CD4-positive, alpha-beta memory T cell (primary cell): Measurements from ENCODE around the gene PRSS1. TPM values are rescaled to one million over a fixed set of nuclear protein-coding genes. Genes with fewer than 3 reads are reported as not detected.

Experiments
- CTCF ChIA-PET: fragments of 350-600 bp; sonication (Branson Sonifier 250); formaldehyde crosslinking; loops from one replicate; lab custom pipeline; 2021; ENCODE audit warnings: inconsistent platforms; ENCODE audit not compliant: partially characterized antibody; lab: Charles Lee
- POLR2A ChIA-PET: fragments of 350-600 bp; sonication (Branson Sonifier 250); formaldehyde crosslinking; loops from one replicate; lab custom pipeline; 2021; ENCODE audit not compliant: partially characterized antibody; lab: Charles Lee
- DNase-seq, 5 donors: peaks; one replicate each; pipeline versions ENCODE4 v3.0.0 to v3.0.0-alpha.2; 2020 to 2022; ENCODE audit warnings: mixed read lengths in 1 of 5
- H3K27ac ChIP-seq: one replicate; pipeline ENCODE4 v1.7.0; 2013; ENCODE audit warnings: low read depth, low read length
- H3K27me3 ChIP-seq: 2 replicates; pipeline ENCODE4 v1.7.0; 2013; ENCODE audit warnings: mild to moderate bottlenecking, low read length, moderate library complexity; ENCODE audit not compliant: insufficient read depth
- H3K36me3 ChIP-seq: 2 replicates; pipeline ENCODE4 v1.7.0; 2013; ENCODE audit warnings: mild to moderate bottlenecking, low read length, moderate library complexity; ENCODE audit not compliant: insufficient read depth
- H3K4me1 ChIP-seq: 2 replicates; pipeline ENCODE4 v1.7.0; 2013; ENCODE audit warnings: mild to moderate bottlenecking, low read length, moderate library complexity; ENCODE audit not compliant: insufficient read depth
- H3K4me3 ChIP-seq, 2 donors: one replicate each; pipeline ENCODE4 v1.7.0; 2013; ENCODE audit warnings: low read length in 2 of 2, mild to moderate bottlenecking in 1 of 2
- H3K9me3 ChIP-seq, 2 donors: one replicate each; pipeline ENCODE4 v1.7.0; 2013; ENCODE audit warnings: low read length in 2 of 2, control low read depth in 1 of 2; ENCODE audit not compliant: control insufficient read depth in 1 of 2
- H3K27ac Mint-ChIP-seq, 7 donors: one replicate each; pipeline ENCODE4 v1.8.0; 2020 to 2021; ENCODE audit warnings: mixed read lengths in 7 of 7, mild to moderate bottlenecking in 6 of 7, inconsistent platforms in 3 of 7, moderate library complexity in 3 of 7
- H3K27me3 Mint-ChIP-seq, 2 donors: one replicate each; pipeline ENCODE4 v1.8.0; 2020 to 2021; ENCODE audit warnings: mixed read lengths in 2 of 2
- H3K36me3 Mint-ChIP-seq, 2 donors: one replicate each; pipeline ENCODE4 v1.8.0; 2020 to 2021; ENCODE audit warnings: mixed read lengths in 2 of 2, inconsistent platforms in 1 of 2, mild to moderate bottlenecking in 1 of 2
- H3K4me1 Mint-ChIP-seq, 4 donors: one replicate each; pipeline ENCODE4 v1.8.0; 2020 to 2021; ENCODE audit warnings: mixed read lengths in 4 of 4, mild to moderate bottlenecking in 1 of 4
- H3K4me3 Mint-ChIP-seq, 8 donors: one replicate each; pipeline ENCODE4 v1.8.0; 2020 to 2021; ENCODE audit warnings: mixed read lengths in 8 of 8, mild to moderate bottlenecking in 7 of 8, moderate library complexity in 6 of 8, inconsistent platforms in 3 of 8
- H3K9me3 Mint-ChIP-seq, 8 donors: one replicate each; pipeline ENCODE4 v1.8.0; 2020 to 2021; ENCODE audit warnings: mixed read lengths in 8 of 8, mild to moderate bottlenecking in 5 of 8, inconsistent platforms in 3 of 8, moderate library complexity in 1 of 8
- intact Hi-C: fragments of 100-400 bp; cut with micrococcal nuclease; formaldehyde crosslinking; loops from one replicate; pipeline ENCODE4 v1.15.1; 2023
- polyA plus RNA-seq, 2 donors: library from polyadenylated mRNA; unstranded; fragments of 300-500 nt; fragmentation: Illumina TruSeq; gene quantifications; one replicate each; pipeline ENCODE4 v1.2.3, GENCODE V29; 2021
- total RNA-seq, 2 experiments: library from RNA; stranded (reverse); gene quantifications; one replicate each; pipeline ENCODE4 v1.2.3, GENCODE V29; 2021

The PRSS1 gene
- total and polyA plus RNA-seq, 4 experiments from 2014 or later: 0.44 TPM; not detected in 3

DNA sequence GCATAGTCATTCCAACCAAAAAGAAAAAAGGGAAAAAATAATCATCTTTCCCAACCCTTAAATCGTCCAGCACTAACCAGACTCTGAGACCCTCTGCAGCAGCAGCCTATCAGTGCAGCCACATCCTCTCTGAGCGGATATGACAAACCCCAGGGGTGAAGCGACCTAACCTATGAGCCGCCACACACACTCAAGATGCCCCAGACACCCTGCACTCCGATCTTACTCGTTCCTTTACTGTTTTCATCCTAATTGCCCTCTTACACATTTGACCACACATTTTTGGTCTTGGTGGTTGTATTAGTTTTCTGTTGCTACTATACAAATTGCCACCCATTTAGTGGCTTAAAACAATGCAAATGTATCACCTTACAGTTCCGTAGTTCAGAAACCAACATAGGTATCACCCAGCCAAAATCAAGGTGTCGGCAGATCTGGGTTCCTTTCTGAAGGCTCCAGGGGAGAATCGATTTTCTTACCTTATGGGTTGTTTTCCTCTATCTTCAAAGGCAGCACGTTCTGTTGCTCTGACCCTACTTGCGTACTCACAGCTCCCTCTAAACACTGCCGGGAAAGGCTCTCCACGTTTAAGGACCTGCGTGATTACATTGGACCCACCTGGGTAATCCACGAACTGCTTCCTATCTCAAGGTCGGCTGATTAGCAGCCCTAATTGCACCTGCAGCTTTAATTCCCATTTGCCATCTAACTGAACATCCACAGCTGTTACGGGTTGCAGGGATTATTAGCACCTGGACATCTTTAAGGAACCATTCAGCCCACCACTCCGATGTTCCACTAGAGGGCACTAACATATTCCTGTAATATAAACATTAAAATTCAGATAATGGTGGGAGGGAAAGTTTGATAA lies 37.3 kb upstream of the PRSS1 start:
- no peaks in the 10 kb centered on the region for H3K9me3 ChIP-seq
- peak overlapping the region; percentile 35 for H3K27ac ChIP-seq
- POLR2A ChIA-PET: interaction anchor here (1.9 to 8.1 kb wide), 7 partner anchors 11 to 97 kb away, joined by 4 to 117 read pairs (median 37); no protein-coding TSS in a partner anchor
- peak overlapping the region; percentile 85 to 95 (median 93) for H3K27ac Mint-ChIP-seq
- H3K27me3 Mint-ChIP-seq: no peaks in the 10 kb centered on the region
- H3K36me3 Mint-ChIP-seq: no peaks in the 10 kb centered on the region
- no peaks in the 10 kb centered on the region for H3K36me3 ChIP-seq
- H3K27me3 ChIP-seq: no peaks in the 10 kb centered on the region
- peaks cover 32 to 80% (median 62%) of the 10 kb centered on the region in 4 donors for H3K4me1 Mint-ChIP-seq
- peaks cover 78% of the 10 kb centered on the region for H3K4me1 ChIP-seq
- H3K4me3 ChIP-seq: peak overlapping the region in 1 of 2 donors; percentile 53
- intact Hi-C loops: loop anchor here (1.0 to 10.0 kb wide), 4 partner anchors 45 to 99 kb away; no protein-coding TSS in a partner anchor
- CTCF ChIA-PET: interaction anchor here (1.0 to 7.1 kb wide), 10 partner anchors 10 to 104 kb away, joined by 3 to 83 read pairs (median 6); no protein-coding TSS in a partner anchor
- peak in 3 of 5 donors; percentile 19 to 45 (median 26) for DNase-seq
- no peaks in the 10 kb centered on the region for H3K9me3 Mint-ChIP-seq
- peak overlapping the region; percentile 87 to 94 (median 89) for H3K4me3 Mint-ChIP-seq

DNA sequence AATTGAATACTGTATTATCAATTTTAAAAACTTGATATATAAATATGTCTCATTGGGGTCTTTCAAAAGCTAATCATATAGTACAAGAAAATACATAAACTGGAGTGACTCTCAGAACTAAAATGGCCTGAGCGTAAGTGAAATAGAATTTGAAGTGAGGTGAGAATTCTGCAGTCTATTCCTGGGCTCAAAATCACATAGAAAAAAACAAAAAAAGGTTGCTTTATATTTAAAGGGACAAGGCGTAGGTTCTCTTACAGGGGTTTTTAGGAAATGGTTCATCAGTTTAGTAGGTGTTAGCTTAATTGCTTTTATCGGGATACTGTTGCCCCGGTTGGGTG lies 36.7 kb upstream of the PRSS1 start:
- no peak overlapping the region for H3K4me3 ChIP-seq
- peaks cover 32 to 86% (median 66%) of the 10 kb centered on the region in 4 donors for H3K4me1 Mint-ChIP-seq

DNA sequence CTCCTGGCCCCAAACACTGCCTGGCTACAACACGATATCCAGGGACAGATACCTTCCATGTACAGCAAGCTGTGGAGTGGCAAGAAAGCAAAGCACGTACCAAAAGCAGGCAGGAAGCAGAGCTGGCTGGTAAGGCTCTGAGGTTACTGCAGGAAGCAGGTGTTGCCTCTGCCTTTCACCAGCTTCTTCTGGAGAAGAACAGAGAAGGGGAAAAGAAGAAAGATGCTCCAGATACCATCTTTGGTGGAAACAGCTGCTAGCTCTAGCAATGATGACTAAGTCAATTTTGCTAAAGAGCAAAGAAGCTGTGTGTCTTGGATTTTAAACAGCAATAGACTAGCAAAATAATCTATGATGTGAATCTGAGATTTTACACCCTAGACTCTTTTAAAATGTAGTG lies 34.9 kb upstream of the PRSS1 start:
- H3K4me1 Mint-ChIP-seq: peaks cover 30 to 88% (median 67%) of the 10 kb centered on the region in 4 donors
- peak overlapping the region; percentile 10 for H3K27ac ChIP-seq
- intact Hi-C loops: loop anchor here (5.0 to 10.0 kb wide), 2 partner anchors 47 to 80 kb away; no protein-coding TSS in a partner anchor

More for the DNA sequence above, 36.7 kb upstream of the PRSS1 start:
- Mint-ChIP-seq H3K9me3 (no peaks in the 10 kb centered on the region), H3K36me3 (no peaks in the 10 kb centered on the region), H3K27ac (peak overlapping the region; percentile 48 to 95 (median 91)), H3K4me3 (peak overlapping the region in 7 of 8 donors; percentile 26 to 92 (median 73)), H3K27me3 (no peaks in the 10 kb centered on the region)
- intact Hi-C loops: loop anchor here (1.0 to 10.0 kb wide), 4 partner anchors 45 to 99 kb away; no protein-coding TSS in a partner anchor
- H3K36me3 ChIP-seq: no peaks in the 10 kb centered on the region
- H3K4me1 ChIP-seq: peaks cover 82% of the 10 kb centered on the region
- H3K9me3 ChIP-seq: no peaks in the 10 kb centered on the region
- H3K27ac ChIP-seq: peak overlapping the region; percentile 35
- CTCF ChIA-PET: interaction anchor here (1.0 to 7.1 kb wide), 10 partner anchors 11 to 102 kb away, joined by 3 to 83 read pairs (median 7); no protein-coding TSS in a partner anchor
- H3K27me3 ChIP-seq: no peaks in the 10 kb centered on the region
- DNase-seq: no peak
- POLR2A ChIA-PET: interaction anchor here (1.0 to 8.1 kb wide), 9 partner anchors 11 to 96 kb away, joined by 3 to 117 read pairs (median 32); no protein-coding TSS in a partner anchor

DNA sequence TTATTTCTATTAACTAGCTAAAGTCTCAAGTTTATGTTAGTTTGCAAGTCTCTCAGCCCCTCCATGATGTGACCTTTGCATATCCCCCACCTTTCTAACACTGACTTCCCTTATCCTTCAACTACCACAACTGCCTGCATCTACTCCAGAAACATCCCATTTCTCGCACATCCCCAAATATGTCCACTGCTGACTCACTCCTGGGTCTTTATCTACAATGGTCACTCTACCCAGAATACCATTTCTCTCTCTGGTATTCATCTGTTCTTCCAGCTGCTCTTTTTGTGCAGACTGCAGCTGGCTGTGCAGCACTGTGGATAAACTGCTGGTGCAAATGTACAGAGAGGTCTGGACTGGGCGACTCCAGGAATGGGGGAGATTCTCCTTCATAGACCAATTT lies 32.7 kb upstream of the PRSS1 start:
- Mint-ChIP-seq H3K9me3 (no peaks in the 10 kb centered on the region), H3K4me1 (peaks cover 25 to 70% (median 50%) of the 10 kb centered on the region in 4 donors), H3K4me3 (peak overlapping the region; percentile 68 to 82 (median 74)), H3K36me3 (no peaks in the 10 kb centered on the region), H3K27ac (peak overlapping the region in 4 of 7 donors; percentile 51 to 77 (median 70)), H3K27me3 (no peaks in the 10 kb centered on the region)
- no peak overlapping the region for H3K4me3 ChIP-seq
- no peaks in the 10 kb centered on the region for H3K9me3 ChIP-seq
- H3K27ac ChIP-seq: no peak overlapping the region
- no peaks in the 10 kb centered on the region for H3K27me3 ChIP-seq
- intact Hi-C loops: loop anchor here (10.0 kb wide), 1 partner anchor 82 kb away; no protein-coding TSS in a partner anchor
- no peak for DNase-seq
- H3K36me3 ChIP-seq: no peaks in the 10 kb centered on the region
- ChIA-PET POLR2A (interaction anchor here (1.0 to 8.1 kb wide), 8 partner anchors 66 to 92 kb away, joined by 3 to 117 read pairs (median 4); no protein-coding TSS in a partner anchor), CTCF (interaction anchor here (0.9 to 7.1 kb wide), 4 partner anchors 28 to 94 kb away, joined by 3 to 83 read pairs (median 39); no protein-coding TSS in a partner anchor)
- H3K4me1 ChIP-seq: peaks cover 75% of the 10 kb centered on the region

More for the DNA sequence above, 34.9 kb upstream of the PRSS1 start:
- POLR2A ChIA-PET: interaction anchor here (0.8 to 8.1 kb wide), 12 partner anchors 9 to 668 kb away, joined by 3 to 117 read pairs (median 8); no protein-coding TSS in a partner anchor
- peak; percentile 47 to 73 (median 64) for DNase-seq
- no peaks in the 10 kb centered on the region for H3K36me3 ChIP-seq
- CTCF ChIA-PET: interaction anchor here (0.7 to 7.1 kb wide), 9 partner anchors 9 to 96 kb away, joined by 3 to 83 read pairs (median 7); no protein-coding TSS in a partner anchor
- no peaks in the 10 kb centered on the region for H3K27me3 Mint-ChIP-seq
- H3K36me3 Mint-ChIP-seq: no peaks in the 10 kb centered on the region
- H3K9me3 Mint-ChIP-seq: no peaks in the 10 kb centered on the region
- H3K9me3 ChIP-seq: no peaks in the 10 kb centered on the region
- H3K4me1 ChIP-seq: peaks cover 89% of the 10 kb centered on the region
- H3K27me3 ChIP-seq: no peaks in the 10 kb centered on the region
- H3K4me3 ChIP-seq: no peak overlapping the region
- peak overlapping the region; percentile 47 to 92 (median 84) for H3K27ac Mint-ChIP-seq
- peak overlapping the region; percentile 27 to 82 (median 70) for H3K4me3 Mint-ChIP-seq

DNA sequence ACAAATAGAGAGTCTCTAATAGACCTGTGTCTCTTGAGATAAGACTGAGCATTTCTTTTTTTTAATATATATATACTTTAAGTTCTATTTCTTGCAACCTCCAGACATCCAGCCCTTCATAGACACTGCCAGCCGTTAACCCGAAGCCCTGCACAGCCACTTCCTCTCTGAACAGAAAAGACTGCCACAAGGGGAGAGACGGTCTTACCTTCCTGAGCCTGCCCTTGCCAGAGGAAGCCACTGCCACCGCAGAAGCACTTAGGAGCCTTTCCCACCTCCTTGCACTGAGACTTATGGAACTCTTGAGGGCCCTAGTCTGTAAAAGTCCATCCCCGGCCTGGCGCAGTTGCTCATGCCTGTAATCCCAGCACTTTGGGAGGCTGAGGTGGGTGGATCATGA lies 31.8 kb upstream of the PRSS1 start:
- Histone ChIP-seq H3K4me1 (peaks cover 72% of the 10 kb centered on the region), H3K27me3 (no peaks in the 10 kb centered on the region), H3K27ac (no peak overlapping the region), H3K36me3 (no peaks in the 10 kb centered on the region), H3K9me3 (no peaks in the 10 kb centered on the region), H3K4me3 (no peak overlapping the region)
- H3K36me3 Mint-ChIP-seq: no peaks in the 10 kb centered on the region
- H3K9me3 Mint-ChIP-seq: no peaks in the 10 kb centered on the region
- peak overlapping the region; percentile 61 to 78 (median 74) for H3K4me3 Mint-ChIP-seq
- H3K27ac Mint-ChIP-seq: peak overlapping the region in 6 of 7 donors; percentile 15 to 85 (median 80)
- DNase-seq: peak in 3 of 5 donors; percentile 28 to 45 (median 28)
- H3K27me3 Mint-ChIP-seq: no peaks in the 10 kb centered on the region
- intact Hi-C loops: loop anchor here (10.0 kb wide), 1 partner anchor 83 kb away; no protein-coding TSS in a partner anchor
- ChIA-PET POLR2A (interaction anchor here (0.6 to 8.1 kb wide), 6 partner anchors 66 to 91 kb away, joined by 3 to 117 read pairs (median 4); no protein-coding TSS in a partner anchor), CTCF (interaction anchor here (0.9 to 7.1 kb wide), 3 partner anchors 29 to 93 kb away, joined by 3 to 83 read pairs (median 5); no protein-coding TSS in a partner anchor)
- H3K4me1 Mint-ChIP-seq: peaks cover 25 to 66% (median 47%) of the 10 kb centered on the region in 4 donors

DNA sequence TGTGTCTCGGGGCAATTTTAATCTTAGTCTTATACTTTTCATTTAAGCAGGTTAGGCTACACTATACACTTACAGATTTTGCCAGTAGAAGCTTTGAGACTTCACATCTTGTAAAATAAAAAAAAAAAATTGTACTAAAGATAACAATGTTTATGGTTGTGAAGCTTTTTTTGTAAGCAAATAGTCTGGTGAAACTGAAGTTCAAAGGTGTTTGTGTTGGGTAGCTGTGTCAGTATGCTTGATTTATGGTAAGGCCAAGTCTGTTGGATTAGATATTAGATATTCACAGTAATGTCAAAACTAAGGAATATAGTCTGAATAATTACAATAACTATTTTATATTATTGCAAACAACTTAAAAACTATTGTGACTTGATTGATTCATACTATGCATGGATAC lies 31.0 kb upstream of the PRSS1 start:
- intact Hi-C loops: loop anchor here (10.0 kb wide), 1 partner anchor 84 kb away; no protein-coding TSS in a partner anchor
- Histone ChIP-seq H3K9me3 (no peaks in the 10 kb centered on the region), H3K27ac (no peak overlapping the region), H3K27me3 (no peaks in the 10 kb centered on the region), H3K36me3 (no peaks in the 10 kb centered on the region), H3K4me3 (no peak overlapping the region), H3K4me1 (peaks cover 63% of the 10 kb centered on the region)
- no peaks in the 10 kb centered on the region for H3K27me3 Mint-ChIP-seq
- no peak for DNase-seq
- H3K4me1 Mint-ChIP-seq: peaks cover 20 to 62% (median 41%) of the 10 kb centered on the region in 4 donors
- H3K4me3 Mint-ChIP-seq: peak overlapping the region; percentile 61 to 78 (median 74)
- no peaks in the 10 kb centered on the region for H3K9me3 Mint-ChIP-seq
- H3K27ac Mint-ChIP-seq: peak overlapping the region in 5 of 7 donors; percentile 77 to 92 (median 84)
- ChIA-PET CTCF (interaction anchor here (1.1 kb wide), 1 partner anchor 65 kb away, joined by 7 read pairs; no protein-coding TSS in a partner anchor), POLR2A (interaction anchor here (0.6 to 8.1 kb wide), 5 partner anchors 9 to 569 kb away, joined by 3 to 117 read pairs (median 3); no protein-coding TSS in a partner anchor)
- no peaks in the 10 kb centered on the region for H3K36me3 Mint-ChIP-seq
